Upper lobe of left lung (tissue), 6 donors: ENCODE data around the gene ADAMTSL5. TPM values are rescaled to one million over a fixed set of nuclear protein-coding genes. Genes with fewer than 3 reads are reported as not detected.

Experiments used
- ATAC-seq, 2 donors: fragments of 200-7000 bp; cut with Tn5 transposase; one replicate each; pipeline ENCODE4 v1.9.1; 2022; ENCODE audit warnings: mild to moderate bottlenecking in 2 of 2, moderate library complexity in 2 of 2; ENCODE audit not compliant: low FRiP score in 2 of 2
- DNase-seq, 2 donors: peaks; one replicate each; pipeline ENCODE4 v3.0.0-alpha.2; 2019 to 2020
- H3K27ac ChIP-seq, 4 donors: fragments of 200-600 bp; sonication (generic); one replicate each; pipeline ENCODE4 v1.5.1; 2016 to 2019
- H3K27me3 ChIP-seq, 4 donors: fragments of 200-600 bp; sonication (generic); one replicate each; pipeline ENCODE4 v1.5.1; 2017 to 2019
- H3K36me3 ChIP-seq, 4 donors: fragments of 200-600 bp; sonication (generic); one replicate each; pipeline ENCODE4 v1.5.1; 2016 to 2019
- H3K4me1 ChIP-seq, 4 donors: fragments of 200-600 bp; sonication (generic); one replicate each; pipeline ENCODE4 v1.5.1; 2018 to 2019
- H3K4me3 ChIP-seq, 4 donors: fragments of 200-600 bp; sonication (generic); one replicate each; pipeline ENCODE4 v1.5.1; 2017 to 2019; ENCODE audit warnings: mild to moderate bottlenecking in 2 of 4, moderate library complexity in 1 of 4
- H3K9me3 ChIP-seq, 4 donors: fragments of 200-600 bp; sonication (generic); one replicate each; pipeline ENCODE4 v1.5.1; 2018 to 2019
- CTCF ChIP-seq, 6 experiments: fragments of 450-650 bp in 4 of 6; fragments of 200-600 bp in 2 of 6; sonication (generic) in 2 of 6; IDR thresholded peaks; one replicate each; pipeline ENCODE4 v1.5.1; 2016 to 2019; ENCODE audit warnings: antibody characterized with exemption in 6 of 6
- EP300 ChIP-seq, 4 donors: sonication (generic); formaldehyde crosslinking; IDR thresholded peaks; one replicate each; pipeline ENCODE4 v1.5.1; 2017; ENCODE audit warnings: antibody characterized with exemption in 4 of 4, control low read depth in 2 of 4
- POLR2A ChIP-seq, 4 donors: fragments of 450-650 bp; IDR thresholded peaks; one replicate each; pipeline ENCODE4 v1.5.1; 2016 to 2017; ENCODE audit warnings: antibody characterized with exemption in 4 of 4, mild to moderate bottlenecking in 2 of 4
- POLR2AphosphoS5 ChIP-seq, 2 donors: sonication (generic); formaldehyde crosslinking; IDR thresholded peaks; one replicate each; pipeline ENCODE4 v1.5.1; 2017; ENCODE audit warnings: antibody characterized with exemption in 2 of 2
- WGBS, 2 donors: methylation state at CpG; one replicate each; pipeline ENCODE4 v1.1.5; 2017 to 2018; 5-methylcytosine and 5-hydroxymethylcytosine counted together
- total RNA-seq, 6 donors: library from RNA; depleted of rRNA in 4 of 6; stranded (reverse); fragments of >200 nt in 4 of 6; gene quantifications; one replicate each; pipeline versions ENCODE4 v1.1.0 to v1.2.1, GENCODE V29; 2016 to 2021
- donor health status: DM: no; HTN: no; CAD: no; lungs with moderate emphysema.
- donor health status: DM: no; HTN: yes; CAD: no; lungs with severe emphysema.

The ADAMTSL5 gene
- total RNA-seq, 6 donors from 2014 or later = 0.89 to 11.5 (median 4.9) TPM

- H3K27ac ChIP-seq = no peak overlapping the region
Observed at GRCh38 chr19:1483131-1483978, 29.5 kb downstream of the ADAMTSL5 start.

GRCh38 chr19:1482361-1483130 lies 30.3 kb downstream of the ADAMTSL5 start:
- Histone ChIP-seq H3K27me3 (no peaks in the 10 kb centered on the region), H3K27ac (no peak overlapping the region), H3K4me1 (peaks cover 15 to 20% (median 17%) of the 10 kb centered on the region in 4 donors), H3K4me3 (no peak overlapping the region), H3K9me3 (no peaks in the 10 kb centered on the region), H3K36me3 (no peaks in the 10 kb centered on the region)
- TF ChIP-seq POLR2A (IDR thresholded peaks at IDR 0.05) (no peak), CTCF (IDR thresholded peaks at IDR 0.05) (no peak), EP300 (IDR thresholded peaks at IDR 0.05) (no peak), POLR2AphosphoS5 (IDR thresholded peaks at IDR 0.05) (no peak)
- peak in 1 of 2 donors; percentile 44 for DNase-seq
- ATAC-seq = no peak
- WGBS, 2 donors = 85 to 98% methylated on average over 15 to 37 of the region's 37 CpGs

More at GRCh38 chr19:1483131-1483978, 29.5 kb downstream of the ADAMTSL5 start:
- DNase-seq (peak in 1 of 2 donors; percentile 86), ATAC-seq (no peak)
- TF ChIP-seq POLR2A (IDR thresholded peaks at IDR 0.05) (no peak), POLR2AphosphoS5 (IDR thresholded peaks at IDR 0.05) (no peak), CTCF (IDR thresholded peaks at IDR 0.05) (no peak), EP300 (IDR thresholded peaks at IDR 0.05) (no peak)
- no peaks in the 10 kb centered on the region for H3K36me3 ChIP-seq
- H3K4me1 ChIP-seq = peaks cover 7 to 12% (median 9%) of the 10 kb centered on the region in 4 donors
- no peak overlapping the region for H3K4me3 ChIP-seq
- no peaks in the 10 kb centered on the region for H3K9me3 ChIP-seq
- H3K27me3 ChIP-seq = no peaks in the 10 kb centered on the region
- WGBS, 2 donors = 93 to 94% methylated on average over 33 to 62 of the region's 77 CpGs

GRCh38 chr19:1481893-1482360 lies 30.9 kb downstream of the ADAMTSL5 start:
- TF ChIP-seq EP300 (IDR thresholded peaks at IDR 0.05) (no peak), CTCF (IDR thresholded peaks at IDR 0.05) (no peak), POLR2A (IDR thresholded peaks at IDR 0.05) (no peak), POLR2AphosphoS5 (IDR thresholded peaks at IDR 0.05) (no peak)
- peak in 1 of 2 donors; percentile 82 for DNase-seq
- WGBS, 2 donors = 91 to 94% methylated on average over 12 to 16 of the region's 36 CpGs
- Histone ChIP-seq H3K27me3 (no peaks in the 10 kb centered on the region), H3K4me1 (peaks cover 16 to 24% (median 22%) of the 10 kb centered on the region in 4 donors), H3K9me3 (no peaks in the 10 kb centered on the region), H3K4me3 (no peak overlapping the region), H3K36me3 (peaks cover 0 to 3% (median 0%) of the 10 kb centered on the region in 4 donors), H3K27ac (no peak overlapping the region)
- ATAC-seq = no peak

- Histone ChIP-seq H3K27ac (no peak overlapping the region), H3K4me3 (no peak overlapping the region), H3K4me1 (peaks cover 16 to 24% (median 22%) of the 10 kb centered on the region in 4 donors), H3K9me3 (no peaks in the 10 kb centered on the region), H3K36me3 (peaks cover 0 to 5% (median 2%) of the 10 kb centered on the region in 4 donors), H3K27me3 (no peaks in the 10 kb centered on the region)
- ATAC-seq (no peak), DNase-seq (peak in 1 of 2 donors; percentile 41)
- 89 to 91% methylated on average over 22 to 23 of the region's 26 CpGs for WGBS, 2 donors
- TF ChIP-seq EP300 (IDR thresholded peaks at IDR 0.05) = no peak
- TF ChIP-seq POLR2AphosphoS5 (IDR thresholded peaks at IDR 0.05) = no peak
- no peak for TF ChIP-seq CTCF (IDR thresholded peaks at IDR 0.05)
- no peak for TF ChIP-seq POLR2A (IDR thresholded peaks at IDR 0.05)
Observed at GRCh38 chr19:1481224-1481892, 31.5 kb downstream of the ADAMTSL5 start.
